Endometrial microvascular endothelial cells (primary cell): Measurements from ENCODE around the gene ADCK2. TPM values are rescaled to one million over a fixed set of nuclear protein-coding genes. Genes with fewer than 3 reads are reported as not detected.
"Not testable (repeated sequence)": the region's sequence is repeated elsewhere in the genome, so short reads cannot be mapped to it uniquely, and the experiment has no call there.

ENCODE experiments used
- in situ Hi-C: cut with HindIII; loops from 2 replicates; pipeline ENCODE4 v1.10.0; 2017; ENCODE audit warnings: low sequenced_read_pairs, low pct_unique_long_range_greater_than_20kb; ENCODE audit errors: inconsistent ontology term
- total RNA-seq: library from RNA; depleted of rRNA; stranded (reverse); fragments of >200 nt; gene quantifications from one replicate; pipeline ENCODE4 v1.2.3, GENCODE V29; 2015; ENCODE audit errors: inconsistent ontology term

ADCK2 gene
- total RNA-seq, 1 donor from 2014 or later, result 24.3 TPM

- in situ Hi-C loops, result no loop called here
These were observed 14.2 kb downstream of the ADCK2 start for GRCh38 chr7:140686921-140687320.

DNA sequence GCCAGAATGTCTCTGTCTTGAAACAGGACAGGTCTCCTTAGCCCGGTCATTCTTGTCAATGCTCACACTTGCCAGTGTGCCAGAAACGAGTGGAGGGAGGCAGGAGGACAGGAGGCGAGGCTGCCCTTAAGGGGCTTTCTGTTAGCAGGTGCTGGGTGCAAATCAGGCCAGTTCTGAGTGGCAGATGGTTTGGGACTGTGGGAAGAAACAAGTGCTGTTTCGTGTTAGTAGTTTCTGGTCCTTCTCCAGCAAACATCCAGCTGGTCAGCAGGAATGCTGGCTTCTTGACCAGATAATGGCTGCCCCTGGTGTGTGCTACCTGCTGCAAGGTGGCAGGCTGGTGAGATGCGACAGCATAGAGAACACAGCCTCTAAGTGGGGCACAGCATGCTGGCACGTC lies 15.6 kb downstream of the ADCK2 start:
- in situ Hi-C loops, result no loop called here

DNA sequence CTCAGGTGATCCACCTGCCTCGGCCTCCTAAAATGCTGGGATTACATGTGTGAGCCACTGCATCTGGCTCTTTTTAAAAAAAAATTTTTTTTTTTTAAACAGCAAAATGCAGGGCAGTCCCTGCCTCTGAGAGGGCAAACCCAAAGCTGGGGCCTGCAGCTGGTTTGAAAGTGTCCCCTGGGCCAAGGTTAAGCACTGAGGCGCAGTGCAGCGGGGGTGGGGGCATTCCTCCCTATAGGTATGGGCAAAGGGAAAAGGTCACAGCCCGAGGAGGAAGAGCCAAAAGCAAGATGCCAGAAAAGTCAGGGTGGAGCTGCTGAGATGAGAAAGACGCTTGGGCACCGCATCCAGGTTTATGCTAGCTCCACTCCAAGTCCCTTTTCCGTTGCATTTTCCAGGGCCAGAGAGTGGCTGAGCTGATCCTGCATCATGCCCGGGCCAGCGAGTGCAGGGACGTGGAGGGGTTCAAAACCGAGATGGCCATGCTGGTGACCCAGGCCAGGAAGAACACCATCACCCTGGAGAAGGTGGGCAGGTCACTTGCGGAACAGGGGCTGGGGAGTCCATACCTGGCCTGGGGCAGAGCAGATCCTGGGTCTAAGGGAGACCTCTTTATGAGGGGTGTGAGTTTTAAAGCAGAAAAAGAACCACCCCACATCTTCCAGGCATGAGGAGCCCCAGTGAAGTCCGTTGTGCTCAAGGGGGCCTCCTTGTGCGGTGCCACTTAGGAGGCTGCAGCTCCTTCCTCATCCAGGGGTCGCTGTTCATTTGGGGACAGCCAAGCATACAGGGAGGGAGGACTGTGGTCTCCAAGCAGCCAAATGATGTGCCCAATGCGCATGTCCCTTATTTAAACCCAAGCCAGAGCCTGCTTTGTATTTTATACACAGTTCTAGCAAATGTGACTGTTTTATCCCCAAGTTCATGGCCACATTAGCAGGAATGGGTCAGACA lies 16.7 kb downstream of the ADCK2 start:
- in situ Hi-C loops, result no loop called here

- in situ Hi-C loops, result no loop called here
These were observed 18.8 kb downstream of the ADCK2 start for GRCh38 chr7:140691376-140692045.

DNA sequence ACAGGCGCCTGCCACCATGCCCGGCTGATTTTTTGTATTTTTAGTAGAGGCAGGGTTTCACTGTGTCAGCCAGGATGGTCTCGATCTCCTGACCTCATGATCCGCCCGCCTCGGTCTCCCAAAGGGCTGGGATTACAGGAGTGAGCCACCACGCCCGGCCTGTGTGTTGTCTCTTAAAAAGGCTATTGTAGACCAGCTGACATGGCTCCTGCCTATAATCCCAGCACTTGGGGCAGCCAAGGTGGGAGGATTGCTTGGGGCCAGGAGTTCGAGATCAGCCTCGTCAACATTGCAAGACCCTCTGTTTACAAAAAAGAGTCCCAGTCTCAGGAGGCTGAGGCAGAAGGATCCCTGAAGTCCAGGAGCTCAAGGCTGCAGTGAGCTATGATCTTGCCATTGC lies 21.1 kb downstream of the ADCK2 start:
- in situ Hi-C loops, result not testable (repeated sequence)

- in situ Hi-C loops, result no loop called here
These were observed 21.8 kb downstream of the ADCK2 start for GRCh38 chr7:140694592-140694991.

DNA sequence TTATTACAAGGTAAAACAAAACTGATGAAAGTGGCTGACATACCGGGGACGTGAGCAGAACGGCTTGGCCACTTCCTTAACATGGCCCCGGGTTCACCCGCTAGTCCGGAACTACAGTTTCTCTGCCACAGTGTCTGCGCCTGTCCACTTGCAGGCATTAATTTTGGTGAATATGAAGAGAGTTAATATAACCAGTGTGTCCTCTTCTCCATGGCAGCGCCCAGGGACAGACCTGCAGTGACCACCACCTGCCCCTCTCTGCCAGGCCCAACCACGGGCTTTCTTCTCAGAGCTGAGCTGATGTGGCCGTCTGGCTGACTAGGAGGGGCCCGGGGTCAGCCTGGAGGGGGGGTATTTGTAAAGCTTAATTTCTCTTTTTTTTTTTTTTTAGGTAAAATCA lies 22.6 kb downstream of the ADCK2 start:
- in situ Hi-C loops, result no loop called here

GRCh38 chr7:140696024-140696679 lies 23.4 kb downstream of the ADCK2 start:
- in situ Hi-C loops, result no loop called here

DNA sequence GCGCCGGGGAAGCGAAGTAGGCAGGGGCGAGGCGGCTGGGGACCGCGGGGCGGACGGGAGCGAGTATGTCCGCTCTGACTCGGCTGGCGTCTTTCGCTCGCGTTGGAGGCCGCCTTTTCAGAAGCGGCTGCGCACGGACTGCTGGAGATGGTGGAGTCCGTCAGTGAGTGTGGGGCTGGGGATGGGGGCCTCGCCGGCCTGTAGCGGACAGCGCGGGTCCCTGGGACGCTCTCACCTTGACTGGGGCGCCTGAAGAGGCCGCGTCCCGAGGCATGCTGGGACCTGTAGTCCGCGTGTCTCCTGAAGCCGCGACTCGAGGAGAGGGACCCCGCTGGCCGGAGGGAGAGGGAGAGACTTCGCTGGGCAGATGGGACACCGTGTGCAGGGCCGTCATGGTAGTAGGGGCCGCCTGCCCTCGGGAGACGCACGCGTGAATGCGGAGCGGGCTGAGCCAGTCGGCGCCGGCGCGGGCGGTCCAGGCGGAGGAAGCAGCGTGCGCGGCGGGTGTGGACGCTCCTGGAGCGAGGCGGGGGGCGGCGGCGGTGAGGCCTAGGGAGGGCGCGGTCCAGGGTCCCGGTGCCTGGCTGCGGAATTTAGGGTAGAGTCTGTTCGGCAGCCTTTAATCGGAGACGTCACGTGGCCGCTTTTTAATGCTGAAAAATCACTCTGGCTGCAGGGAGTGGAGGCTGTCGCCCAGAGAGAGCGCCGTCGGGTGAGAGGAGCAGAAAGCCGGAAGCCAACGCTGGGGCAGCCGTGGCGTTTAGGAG lies 24.1 kb downstream of the ADCK2 start, which contains the start of gene NDUFB2:
Gene NDUFB2 (plus strand): TSS at position 29 of the 767 bp plus-strand sequence. CDS start 37 bp downstream, at position 66.
- in situ Hi-C loops, result no loop called here

DNA sequence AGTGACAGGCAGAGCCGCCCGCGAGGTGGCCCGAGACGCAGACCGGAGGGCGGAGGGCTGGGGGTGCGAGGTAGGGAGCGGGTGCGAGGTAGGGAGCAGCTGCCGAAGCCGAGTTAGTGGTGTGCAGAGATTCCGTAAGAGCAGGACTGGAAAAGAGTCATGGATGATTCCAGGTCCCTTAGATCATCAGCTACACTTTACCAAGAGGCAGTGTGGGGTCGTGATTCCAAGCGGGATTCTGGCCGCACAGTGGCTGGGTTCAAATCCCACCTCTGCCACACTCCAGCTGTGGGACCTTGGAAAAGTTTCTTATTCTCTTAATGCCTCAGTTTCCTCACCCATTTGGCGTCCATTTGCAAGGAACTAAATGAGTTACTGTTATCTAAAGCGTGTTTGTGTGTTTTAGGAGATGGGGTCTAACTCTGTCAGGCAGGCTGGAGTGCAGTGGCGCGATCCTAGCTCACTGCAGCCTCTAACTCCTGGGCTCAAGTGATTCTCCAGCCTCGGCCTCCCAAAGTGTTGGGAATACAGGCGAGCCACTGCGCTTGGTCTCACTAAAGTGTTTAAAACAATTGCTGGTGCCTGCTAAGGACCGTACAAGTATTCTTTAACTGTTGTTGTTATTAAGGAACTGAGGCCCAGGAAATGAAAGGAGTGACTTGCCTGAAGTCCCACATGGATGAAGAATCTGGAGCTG lies 24.9 kb downstream of the ADCK2 start:
- in situ Hi-C loops, result no loop called here

- in situ Hi-C loops, result no loop called here
These were observed 25.7 kb downstream of the ADCK2 start for GRCh38 chr7:140698477-140698876.

DNA sequence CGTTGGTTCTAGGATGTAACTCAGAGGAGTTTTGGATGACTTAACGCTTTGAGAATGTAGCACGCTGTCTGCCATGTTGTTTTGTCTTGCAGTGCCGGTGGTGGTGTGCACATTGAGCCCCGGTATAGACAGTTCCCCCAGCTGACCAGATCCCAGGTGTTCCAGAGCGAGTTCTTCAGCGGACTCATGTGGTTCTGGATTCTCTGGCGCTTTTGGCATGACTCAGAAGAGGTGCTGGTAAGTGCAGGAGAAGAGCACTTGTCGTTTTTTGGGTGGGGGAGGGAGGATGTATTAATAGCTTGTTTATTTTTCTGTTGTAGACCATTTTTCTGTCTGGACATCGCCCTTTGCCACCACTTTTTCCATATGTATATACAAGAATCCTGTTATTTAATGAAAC lies 30.0 kb downstream of the ADCK2 start:
- in situ Hi-C loops, result no loop called here

- in situ Hi-C loops, result no loop called here
These were observed 31.5 kb downstream of the ADCK2 start for GRCh38 chr7:140704205-140704604.

- in situ Hi-C loops, result no loop called here
These were observed 34.4 kb downstream of the ADCK2 start for GRCh38 chr7:140707132-140707531.

- in situ Hi-C loops, result not testable (repeated sequence)
These were observed 36.0 kb downstream of the ADCK2 start for GRCh38 chr7:140708764-140709163.

GRCh38 chr7:140712392-140712791 lies 39.6 kb downstream of the ADCK2 start:
- in situ Hi-C loops, result not testable (repeated sequence)

DNA sequence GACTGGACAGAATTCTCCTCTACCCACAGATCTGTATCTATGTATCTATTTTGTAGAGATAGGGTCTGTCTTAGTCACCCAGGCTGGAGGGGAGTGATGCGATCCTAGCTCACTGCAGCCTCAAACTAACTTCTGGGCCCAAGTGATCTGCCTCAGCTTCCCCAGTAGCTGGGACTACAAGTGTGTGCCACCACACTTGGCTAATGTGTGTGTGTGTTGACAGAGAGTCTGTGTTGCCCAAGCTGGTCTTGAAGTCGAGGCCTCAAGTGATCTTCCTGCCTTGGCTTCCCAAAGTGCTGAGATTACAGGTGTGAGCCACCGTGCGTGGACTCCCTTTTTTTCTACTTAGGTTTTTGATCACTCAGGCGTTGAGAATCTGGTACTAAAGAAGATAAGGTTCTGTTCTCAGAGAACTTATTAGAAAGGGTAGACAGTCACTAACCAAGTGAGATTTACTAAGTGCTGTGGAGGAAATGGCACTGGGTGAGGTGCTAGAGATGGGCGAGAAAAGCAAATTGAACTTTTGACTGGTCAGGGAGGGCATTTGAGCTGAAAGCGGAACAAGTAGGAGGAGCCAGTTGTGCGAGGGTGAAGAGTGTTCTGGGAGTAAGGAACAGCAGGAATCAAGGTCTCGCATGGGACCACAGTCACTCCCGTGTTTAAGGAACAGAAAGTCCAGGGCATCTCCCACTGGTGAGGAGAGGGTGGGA lies 41.7 kb downstream of the ADCK2 start:
- in situ Hi-C loops, result no loop called here

- in situ Hi-C loops, result no loop called here
These were observed 47.0 kb downstream of the ADCK2 start for GRCh38 chr7:140719721-140720120.
